Smooth muscle cell of the brain vasculature (primary cell): ENCODE data around the gene GNAZ.

Experiments used
- DNase-seq: peaks from one replicate; pipeline ENCODE4 v3.0.0-alpha.2; 2012; ENCODE audit warnings: low read depth, low spot score

GNAZ gene

DNA sequence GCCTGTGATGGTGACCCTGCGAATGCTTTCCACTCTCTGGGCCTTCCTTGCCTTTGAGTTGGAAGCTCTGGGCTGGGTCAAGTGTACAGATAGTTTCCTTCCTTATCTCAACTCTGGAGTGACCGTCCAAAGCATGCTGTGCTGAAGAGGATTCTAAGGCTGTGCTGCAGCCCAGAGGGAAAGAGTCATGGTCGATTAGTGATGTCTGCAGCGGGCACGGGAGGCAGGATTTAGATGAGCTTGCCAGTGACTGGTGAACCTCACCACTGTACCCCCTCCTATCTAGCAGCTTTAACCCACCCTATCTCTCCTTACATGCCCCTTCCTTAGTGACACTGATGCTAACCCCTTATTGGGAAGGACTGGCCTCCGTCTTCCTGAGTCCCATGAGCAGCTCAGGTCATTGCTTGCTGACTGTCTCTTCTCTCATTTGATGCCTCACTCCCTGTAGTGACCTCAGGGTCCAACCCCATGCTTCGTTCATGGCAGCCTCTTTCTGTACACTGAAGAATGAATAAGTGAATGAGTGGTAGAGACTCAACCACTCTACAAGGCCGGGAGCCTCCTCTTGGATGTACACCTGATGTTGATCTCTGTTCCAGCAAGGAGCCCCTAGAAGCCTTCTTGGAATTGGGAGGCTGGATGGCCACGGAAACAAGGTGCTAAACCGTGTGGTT, 6.7 kb downstream of the GNAZ start:
- no peak for DNase-seq

DNA sequence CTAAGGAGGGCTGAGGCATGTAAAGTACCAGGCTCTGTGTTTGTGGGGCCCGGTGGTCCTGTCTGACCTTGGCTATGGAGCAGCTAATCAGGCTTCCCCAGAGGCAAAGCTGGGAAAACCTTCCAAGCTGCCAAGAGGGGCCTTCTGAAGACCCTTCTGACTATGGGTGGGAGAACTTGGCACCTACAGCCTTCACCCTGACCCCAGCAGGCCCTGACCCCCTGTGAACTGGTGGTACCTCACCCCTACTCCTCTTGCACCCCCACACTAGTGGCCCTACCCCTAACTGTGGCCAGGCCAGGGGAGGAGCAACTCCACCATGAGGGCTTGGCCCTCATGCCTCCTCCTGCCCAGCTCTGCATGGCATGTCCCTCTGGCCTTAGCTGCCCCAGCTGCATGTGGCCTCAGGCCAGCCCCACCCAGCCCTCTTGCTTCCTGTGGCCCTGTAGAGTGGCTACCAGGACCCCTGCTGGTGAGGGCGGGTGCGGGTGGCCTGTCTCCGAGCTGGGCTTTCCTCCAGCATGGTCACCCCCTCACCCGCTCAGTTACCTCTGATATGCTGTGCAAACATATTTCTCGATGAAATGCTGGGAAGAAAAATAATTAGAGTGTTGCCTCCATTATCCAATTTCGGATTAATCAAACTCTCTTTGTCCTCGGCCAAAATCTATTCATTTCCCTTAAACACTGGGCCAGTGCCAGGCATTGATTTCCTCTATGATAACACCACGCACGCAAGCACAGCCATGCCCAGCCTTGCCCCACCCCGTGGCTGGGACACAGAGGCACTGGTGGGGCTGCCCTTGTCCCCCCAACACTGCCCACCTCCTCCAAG, 7.5 kb downstream of the GNAZ start:
- no peak for DNase-seq

DNA sequence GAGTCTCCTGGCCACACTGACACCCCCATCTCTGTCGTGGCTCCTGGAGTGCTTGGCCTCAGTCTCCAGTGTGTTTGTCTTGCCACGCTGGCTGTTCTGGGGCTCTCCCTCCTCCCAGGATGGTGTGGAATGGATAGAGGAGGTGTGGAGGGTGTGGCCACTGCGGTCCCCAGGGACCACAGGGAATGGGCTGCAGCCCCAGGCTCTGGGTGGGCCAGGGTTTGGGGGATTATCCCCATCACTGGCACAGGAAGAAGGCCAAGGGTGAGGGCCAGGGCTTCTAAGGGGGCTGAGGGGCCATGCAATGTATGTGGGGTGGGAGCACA, 8.1 kb downstream of the GNAZ start:
- DNase-seq: no peak

- no peak for DNase-seq
These were observed 9.0 kb downstream of the GNAZ start for GRCh38 chr22:23079240-23079768.

DNA sequence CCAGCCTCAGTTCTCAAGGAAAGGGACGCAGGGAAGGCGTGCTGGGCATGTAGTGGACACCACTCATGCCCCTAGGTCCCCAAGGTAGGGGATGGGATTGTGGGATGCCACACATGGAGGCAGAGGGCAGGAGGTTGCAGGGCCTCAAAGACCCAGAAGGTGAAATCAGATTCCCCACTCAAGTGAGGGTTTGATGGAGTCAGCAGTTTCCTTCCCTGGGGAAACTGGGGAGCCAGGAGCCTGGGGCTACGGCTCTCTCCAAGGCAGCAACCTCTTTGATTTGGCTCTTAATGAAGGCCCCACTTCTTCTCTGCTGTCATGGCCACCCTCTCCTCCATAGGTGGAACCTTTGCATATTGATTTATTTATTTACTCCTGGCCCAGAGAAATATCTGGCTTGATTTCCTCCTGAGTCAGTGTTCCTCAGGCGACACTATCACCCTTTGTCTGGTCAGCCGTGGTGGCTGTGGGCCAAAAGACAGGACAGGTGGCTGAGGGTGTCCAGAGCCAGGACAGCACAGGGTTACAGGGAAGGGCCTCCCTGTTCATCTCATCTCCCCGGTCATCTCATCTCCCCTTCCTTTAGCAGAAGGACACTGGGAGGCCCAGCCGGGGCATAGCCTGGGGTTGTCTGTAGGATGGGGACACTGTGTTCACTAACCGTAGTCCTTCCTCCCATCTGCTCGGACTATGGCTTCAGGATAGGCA, 9.6 kb downstream of the GNAZ start:
- DNase-seq: no peak

GRCh38 chr22:23080613-23081290, 10.4 kb downstream of the GNAZ start:
- no peak for DNase-seq

- DNase-seq: no peak
These were observed 12.4 kb downstream of the GNAZ start for GRCh38 chr22:23082534-23083314.

DNA sequence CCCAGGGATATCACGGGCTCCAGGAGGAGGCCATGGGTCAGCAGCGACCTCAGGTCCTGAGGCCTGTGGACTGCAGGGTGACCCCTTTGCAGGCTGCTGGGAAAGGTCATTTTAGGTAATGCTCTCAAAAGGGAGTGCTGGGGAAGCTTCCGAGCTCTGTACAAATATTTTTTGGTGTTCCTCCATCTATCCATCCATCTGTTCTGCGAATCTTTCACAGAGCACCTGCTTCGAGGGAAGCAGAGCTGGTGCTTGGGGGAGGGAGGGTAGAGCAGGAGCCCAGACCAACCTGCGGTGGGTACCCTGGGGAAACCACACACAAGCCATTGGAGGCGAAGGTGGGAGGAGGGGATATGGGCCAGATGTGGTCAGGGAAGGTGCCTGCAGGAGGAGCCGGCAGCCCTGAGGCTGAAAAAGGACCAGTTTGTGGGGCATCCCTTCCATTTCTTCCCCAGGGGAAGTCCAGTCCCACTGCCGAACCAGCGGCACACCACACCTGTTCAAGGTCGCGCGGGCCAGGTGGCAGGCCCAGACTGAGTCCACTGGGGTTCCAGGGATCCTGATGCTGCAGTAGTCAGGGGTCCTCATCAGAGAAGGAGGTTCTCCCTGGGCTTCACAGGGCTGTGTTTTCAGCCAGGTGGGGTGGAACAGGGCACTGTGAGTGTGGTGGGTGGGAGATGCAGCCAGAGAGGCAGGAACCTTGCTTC, 13.1 kb downstream of the GNAZ start:
- DNase-seq: no peak

- DNase-seq: no peak
These were observed 14.4 kb downstream of the GNAZ start for GRCh38 chr22:23084453-23085350.

DNA sequence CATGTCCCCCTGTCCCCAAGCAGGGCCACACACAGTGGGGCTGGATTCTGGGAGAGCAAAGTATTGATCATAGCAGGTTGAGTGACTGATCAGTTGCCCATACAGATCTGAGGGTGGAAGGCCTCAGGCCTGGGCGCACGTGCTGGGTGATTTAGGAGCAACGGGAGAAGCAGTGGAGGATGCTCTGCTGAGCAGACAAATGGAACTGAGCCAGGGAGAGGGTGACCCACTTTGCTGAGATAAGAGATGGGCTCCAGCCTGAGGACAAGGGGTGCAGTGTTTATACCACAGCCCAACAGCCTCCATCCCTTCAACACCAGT, 15.0 kb downstream of the GNAZ start:
- DNase-seq: no peak

DNA sequence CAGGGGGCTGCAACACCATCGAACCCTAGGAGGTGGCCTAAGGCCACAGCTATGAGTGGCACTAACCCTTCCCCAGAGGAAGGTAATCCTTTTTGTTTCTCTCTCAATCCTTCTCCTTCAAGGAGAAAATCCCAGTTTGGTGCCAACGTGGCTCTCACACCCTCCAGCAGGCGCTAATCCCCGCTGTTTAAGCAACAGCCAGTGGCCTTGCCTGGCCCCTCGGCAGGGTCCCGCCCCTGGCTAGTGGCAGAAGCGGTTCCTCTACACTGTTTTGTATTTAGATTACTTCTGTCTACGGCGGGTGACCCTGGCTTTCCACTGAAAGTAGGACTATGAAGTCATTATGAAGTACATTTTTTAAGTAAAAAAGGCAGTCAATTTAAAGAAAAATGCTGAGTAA, 15.5 kb downstream of the GNAZ start:
- DNase-seq: no peak

- DNase-seq: no peak
These were observed 15.9 kb downstream of the GNAZ start for GRCh38 chr22:23086263-23086662.

DNA sequence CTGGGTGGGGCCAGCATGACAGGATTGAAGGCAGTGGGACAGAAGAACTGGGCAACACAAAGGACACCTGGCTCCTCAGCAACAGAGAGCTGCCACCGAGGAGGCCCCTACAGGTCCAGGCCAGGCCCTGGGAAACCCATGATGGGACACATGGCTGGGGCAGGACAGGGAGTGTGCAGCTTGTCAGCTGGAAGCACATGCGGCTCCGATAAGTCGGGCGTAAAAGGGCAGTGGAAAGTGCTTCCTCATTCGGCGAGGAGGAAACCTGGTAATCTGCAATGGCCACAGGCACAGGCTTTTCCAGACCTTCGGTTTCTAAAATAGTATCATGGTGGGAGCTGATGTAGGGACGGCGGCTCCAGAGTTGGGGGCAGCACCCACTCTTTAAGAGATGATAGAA, 16.5 kb downstream of the GNAZ start:
- DNase-seq: no peak

DNA sequence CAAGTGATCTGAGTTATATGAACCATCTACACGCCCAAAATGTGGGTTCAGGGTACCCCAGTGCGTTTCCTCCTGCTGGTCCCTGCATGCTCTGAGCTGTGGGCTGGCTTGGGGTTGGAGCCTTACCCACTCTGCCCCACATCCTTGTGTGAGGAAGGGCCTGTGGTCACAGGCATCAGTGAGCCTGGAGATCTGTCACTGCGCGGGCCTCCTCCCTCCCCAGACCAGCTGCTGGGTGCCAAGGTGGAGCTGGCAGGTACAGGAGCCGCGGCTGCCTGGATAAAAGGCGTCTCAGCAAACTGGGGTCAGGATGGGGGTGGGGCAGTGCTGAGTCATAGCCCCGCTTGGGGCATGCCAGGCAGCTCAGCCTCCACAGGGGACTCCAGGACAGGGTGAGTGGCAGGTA, 17.9 kb downstream of the GNAZ start:
- DNase-seq: no peak

GRCh38 chr22:23089010-23089409, 18.7 kb downstream of the GNAZ start:
- DNase-seq: no peak

DNA sequence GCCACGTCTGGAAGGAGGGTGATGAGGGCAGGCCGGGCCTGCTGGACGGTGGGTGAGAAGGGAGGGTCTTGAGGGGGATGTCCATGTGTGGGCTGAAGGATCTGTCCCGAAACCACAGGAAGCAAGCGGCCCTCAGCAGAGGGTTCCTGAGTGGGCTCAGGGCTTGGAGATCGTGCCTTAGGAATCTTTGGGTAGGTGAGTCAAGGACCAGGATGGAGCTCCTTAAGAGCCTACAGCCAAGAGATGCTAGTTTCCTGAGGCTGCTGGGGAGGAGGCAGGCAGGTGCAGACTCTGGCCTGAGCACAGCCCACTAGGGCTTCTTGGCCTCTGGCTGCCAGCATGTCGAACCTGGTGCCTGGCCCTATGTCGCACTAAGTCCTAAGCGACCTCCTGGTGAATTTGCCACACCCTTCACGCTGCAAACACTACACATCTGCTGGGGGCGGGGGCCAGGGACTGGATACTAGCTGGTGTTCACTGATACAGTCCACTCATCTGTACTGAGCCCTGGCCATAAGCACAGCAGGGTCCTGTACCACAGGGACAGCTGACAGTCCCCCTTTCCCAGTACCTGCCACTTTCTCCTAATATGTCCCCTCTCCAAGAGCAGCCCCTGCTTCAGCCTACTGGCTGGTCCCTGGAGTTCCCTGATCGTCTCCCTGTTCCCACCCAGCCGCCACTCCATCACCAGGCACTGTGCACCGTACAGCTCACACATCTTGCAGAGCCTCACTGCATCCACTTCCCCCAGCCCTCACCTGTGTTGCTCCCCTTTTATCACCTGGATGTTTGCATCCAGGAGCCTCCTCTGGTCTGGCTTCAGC, 19.5 kb downstream of the GNAZ start:
- DNase-seq: no peak

GRCh38 chr22:23090457-23090835, 20.1 kb downstream of the GNAZ start:
- DNase-seq: no peak

GRCh38 chr22:23091760-23092159, 21.4 kb downstream of the GNAZ start:
- no peak for DNase-seq
